ENCODE measurements around the gene PADI2.

PADI2 gene

DNA sequence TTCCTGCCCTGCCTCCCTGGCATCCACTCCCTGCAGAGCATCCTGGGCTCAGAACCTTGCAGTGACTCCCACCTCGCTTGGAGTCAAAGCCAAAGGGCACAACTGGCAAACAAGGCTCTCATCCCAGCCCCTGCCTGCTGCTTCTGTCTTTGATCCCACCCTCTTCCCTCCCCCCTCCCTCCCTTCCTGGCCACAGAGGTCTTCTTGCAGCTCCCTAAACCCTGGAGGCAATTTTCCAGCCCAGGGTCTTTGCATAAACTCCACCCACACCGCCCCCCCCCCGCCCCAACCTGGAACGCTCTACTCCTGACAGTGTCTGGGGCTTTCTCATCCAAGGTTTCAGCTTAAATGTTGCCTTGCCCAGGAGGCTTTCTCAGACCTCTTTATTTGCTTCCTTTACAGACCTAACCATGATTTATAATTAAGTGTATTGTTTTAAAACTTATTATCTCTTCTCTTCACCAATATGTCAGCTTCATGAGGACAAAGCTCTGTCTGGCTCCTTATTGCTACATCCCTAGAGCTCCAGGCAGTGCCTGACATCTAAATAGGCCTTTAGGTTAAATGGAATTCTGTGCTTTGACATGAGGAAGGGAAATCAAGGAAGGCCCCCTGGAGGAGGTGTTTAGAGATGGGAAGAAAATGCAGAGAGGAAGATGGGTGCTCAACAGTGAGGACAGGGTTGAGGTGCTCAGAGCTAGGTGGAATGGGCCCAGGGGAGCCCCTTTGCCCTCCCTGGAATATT, 48.0 kb upstream of the PADI2 start:
- no peaks in the 10 kb centered on the region for H3K9me2 ChIP-seq (replicated peaks; ENCODE audit: control insufficient read depth, low read length)
- no peaks in the 10 kb centered on the region for H3K79me2 ChIP-seq (ENCODE audit: control insufficient read depth, low read length)
- no peaks in the 10 kb centered on the region for H3K9me3 ChIP-seq (ENCODE audit: control insufficient read depth, insufficient read depth, low read length)
- H3K4me2 ChIP-seq (ENCODE audit: low read length) = no peak overlapping the region
- no peaks in the 10 kb centered on the region for H4K20me1 ChIP-seq (ENCODE audit: control insufficient read depth, insufficient read depth, low read depth, low read length)
- H3K27ac ChIP-seq (ENCODE audit: low read depth, low read length) = no peak overlapping the region
- no peaks in the 10 kb centered on the region for H3K4me1 ChIP-seq (ENCODE audit: control insufficient read depth, low read length)
- no peaks in the 10 kb centered on the region for H3K27me3 ChIP-seq (ENCODE audit: control insufficient read depth, low read length)
- H3K4me3 ChIP-seq (ENCODE audit: low read length) = no peak overlapping the region
- TF ChIP-seq, protein P1, sequence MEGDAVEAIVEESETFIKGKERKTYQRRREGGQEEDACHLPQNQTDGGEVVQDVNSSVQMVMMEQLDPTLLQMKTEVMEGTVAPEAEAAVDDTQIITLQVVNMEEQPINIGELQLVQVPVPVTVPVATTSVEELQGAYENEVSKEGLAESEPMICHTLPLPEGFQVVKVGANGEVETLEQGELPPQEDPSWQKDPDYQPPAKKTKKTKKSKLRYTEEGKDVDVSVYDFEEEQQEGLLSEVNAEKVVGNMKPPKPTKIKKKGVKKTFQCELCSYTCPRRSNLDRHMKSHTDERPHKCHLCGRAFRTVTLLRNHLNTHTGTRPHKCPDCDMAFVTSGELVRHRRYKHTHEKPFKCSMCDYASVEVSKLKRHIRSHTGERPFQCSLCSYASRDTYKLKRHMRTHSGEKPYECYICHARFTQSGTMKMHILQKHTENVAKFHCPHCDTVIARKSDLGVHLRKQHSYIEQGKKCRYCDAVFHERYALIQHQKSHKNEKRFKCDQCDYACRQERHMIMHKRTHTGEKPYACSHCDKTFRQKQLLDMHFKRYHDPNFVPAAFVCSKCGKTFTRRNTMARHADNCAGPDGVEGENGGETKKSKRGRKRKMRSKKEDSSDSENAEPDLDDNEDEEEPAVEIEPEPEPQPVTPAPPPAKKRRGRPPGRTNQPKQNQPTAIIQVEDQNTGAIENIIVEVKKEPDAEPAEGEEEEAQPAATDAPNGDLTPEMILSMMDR (IDR thresholded peaks at IDR 0.05; ENCODE audit: low read depth, low read length, poor library complexity, severe bottlenecking) = no peak
- TF ChIP-seq EZH2phosphoT487 (IDR thresholded peaks at IDR 0.05; ENCODE audit: borderline replicate concordance, low read length) = no peak
- no peaks in the 10 kb centered on the region for H3F3A ChIP-seq (ENCODE audit: control insufficient read depth, insufficient read depth)
- no peaks in the 10 kb centered on the region for H3K36me3 ChIP-seq (ENCODE audit: control insufficient read depth, low read length)

DNA sequence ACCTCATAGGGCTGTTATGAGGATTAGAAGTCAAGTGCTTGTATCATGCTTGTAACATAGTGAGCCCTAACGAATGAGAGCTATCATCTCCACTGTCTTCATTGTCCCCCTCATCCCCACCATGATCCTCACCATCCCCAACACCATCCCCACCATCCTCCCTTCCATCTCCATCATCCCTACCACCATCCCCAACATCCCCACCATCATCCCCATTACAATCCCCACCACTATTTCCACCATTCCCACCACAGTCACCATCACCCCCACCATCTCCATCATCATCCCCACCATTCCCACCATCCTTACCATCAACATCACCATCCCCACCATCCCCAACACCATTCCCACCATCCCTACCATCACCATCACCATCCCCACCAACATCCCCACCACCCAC, 46.6 kb upstream of the PADI2 start:
- H3K79me2 ChIP-seq (ENCODE audit: control insufficient read depth, low read length) = no peaks in the 10 kb centered on the region
- H3K4me1 ChIP-seq (ENCODE audit: control insufficient read depth, low read length) = peaks cover 5% of the 10 kb centered on the region
- H3K4me3 ChIP-seq (ENCODE audit: low read length) = no peak overlapping the region
- no peak overlapping the region for H3K4me2 ChIP-seq (ENCODE audit: low read length)
- H3K27me3 ChIP-seq (ENCODE audit: control insufficient read depth, low read length) = no peaks in the 10 kb centered on the region
- H3K27ac ChIP-seq (ENCODE audit: low read depth, low read length) = no peak overlapping the region
- no peaks in the 10 kb centered on the region for H3K36me3 ChIP-seq (ENCODE audit: control insufficient read depth, low read length)
- no peak for TF ChIP-seq EZH2phosphoT487 (IDR thresholded peaks at IDR 0.05; ENCODE audit: borderline replicate concordance, low read length)
- TF ChIP-seq, protein P1 (IDR thresholded peaks at IDR 0.05; ENCODE audit: low read depth, low read length, poor library complexity, severe bottlenecking) = no peak
- peaks cover under 1% of the 10 kb centered on the region; the same call in 1 of the 2 replicates for H3K9me3 ChIP-seq (ENCODE audit: control insufficient read depth, insufficient read depth, low read length)
- no peaks in the 10 kb centered on the region for H3K9me2 ChIP-seq (replicated peaks; ENCODE audit: control insufficient read depth, low read length)
- H4K20me1 ChIP-seq (ENCODE audit: control insufficient read depth, insufficient read depth, low read depth, low read length) = no peaks in the 10 kb centered on the region
- H3F3A ChIP-seq (ENCODE audit: control insufficient read depth, insufficient read depth) = no peaks in the 10 kb centered on the region

DNA sequence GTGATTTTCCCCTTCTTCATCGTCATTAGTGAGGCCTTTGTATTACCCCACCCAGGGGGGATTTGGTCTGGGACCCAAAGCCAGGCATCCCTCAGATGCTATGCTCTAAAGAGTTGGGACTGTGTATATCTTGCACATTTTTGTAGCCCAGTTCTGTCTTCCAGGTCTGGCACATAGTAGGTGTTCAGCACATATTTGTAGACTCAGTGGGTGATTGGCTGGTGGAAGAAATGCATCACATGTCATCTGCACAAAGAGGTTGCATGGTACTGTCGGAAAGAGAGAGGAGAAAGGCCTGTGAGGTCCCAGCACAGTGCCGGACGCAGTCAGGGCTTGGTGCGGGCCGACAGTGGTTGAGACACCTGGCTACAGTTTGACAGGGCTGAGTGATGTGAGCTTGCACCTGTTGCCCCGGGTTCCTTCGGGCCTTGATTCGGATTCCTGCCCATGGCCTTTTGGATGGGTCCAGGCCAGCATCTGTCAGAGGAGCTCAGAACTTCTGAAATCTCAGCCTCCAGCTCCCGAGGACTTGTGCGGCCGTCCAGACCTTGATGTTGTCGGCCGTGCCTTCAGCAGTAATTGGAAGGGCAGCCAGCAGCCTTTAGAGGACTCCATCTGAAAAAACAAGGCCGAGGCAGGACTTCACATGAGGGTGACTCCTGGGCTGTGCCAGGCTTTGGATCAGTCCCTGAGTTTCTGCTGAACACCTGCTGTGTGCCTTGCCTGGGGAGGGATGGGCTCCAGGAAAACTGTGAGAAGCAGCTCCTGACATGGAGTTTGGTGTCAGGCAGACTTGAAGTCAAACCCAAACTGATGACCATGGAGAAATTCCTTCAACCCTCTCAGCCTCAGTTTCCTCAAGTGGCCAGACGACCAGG, 44.8 kb upstream of the PADI2 start:
- no peak for TF ChIP-seq EZH2phosphoT487 (IDR thresholded peaks at IDR 0.05; ENCODE audit: borderline replicate concordance, low read length)
- TF ChIP-seq, protein P1 (IDR thresholded peaks at IDR 0.05; ENCODE audit: low read depth, low read length, poor library complexity, severe bottlenecking) = no peak
- Histone ChIP-seq H3K4me2 (ENCODE audit: low read length) (no peak overlapping the region), H3K36me3 (ENCODE audit: control insufficient read depth, low read length) (no peaks in the 10 kb centered on the region), H3K79me2 (ENCODE audit: control insufficient read depth, low read length) (no peaks in the 10 kb centered on the region), H3K9me3 (ENCODE audit: control insufficient read depth, insufficient read depth, low read length) (peaks cover 3% of the 10 kb centered on the region; the same call in 1 of the 2 replicates), H3F3A (ENCODE audit: control insufficient read depth, insufficient read depth) (no peaks in the 10 kb centered on the region), H3K9me2 (replicated peaks; ENCODE audit: control insufficient read depth, low read length) (no peaks in the 10 kb centered on the region), H3K27ac (ENCODE audit: low read depth, low read length) (no peak overlapping the region), H3K4me3 (ENCODE audit: low read length) (no peak overlapping the region), H3K27me3 (ENCODE audit: control insufficient read depth, low read length) (no peaks in the 10 kb centered on the region), H4K20me1 (ENCODE audit: control insufficient read depth, insufficient read depth, low read depth, low read length) (no peaks in the 10 kb centered on the region), H3K4me1 (ENCODE audit: control insufficient read depth, low read length) (peaks cover 5% of the 10 kb centered on the region)
